Mesendoderm (in vitro differentiated cells): Measurements from ENCODE around the gene OR2S2.
"Not testable (repeated sequence)": the region's sequence is repeated elsewhere in the genome, so short reads cannot be mapped to it uniquely, and the experiment has no call there.

Source experiments
- DNase-seq: peaks from one replicate; pipeline ENCODE4 v3.0.0; 2013
- H2AK5ac ChIP-seq: 2 replicates; pipeline ENCODE4 v1.6.1; 2013; ENCODE audit warnings: low read length, inconsistent platforms
- H2BK120ac ChIP-seq: 2 replicates; pipeline ENCODE4 v1.6.1; 2013; ENCODE audit warnings: low read depth, mild to moderate bottlenecking, low read length, moderate library complexity, mixed read lengths
- H2BK15ac ChIP-seq: replicated peaks from 2 replicates; pipeline ENCODE4 v1.6.1; 2013; ENCODE audit warnings: low read depth, mild to moderate bottlenecking, moderate library complexity
- H2BK5ac ChIP-seq: 2 replicates; pipeline ENCODE4 v1.6.1; 2013; ENCODE audit warnings: low read length, inconsistent platforms
- H3K18ac ChIP-seq: 2 replicates; pipeline ENCODE4 v1.6.1; 2013; ENCODE audit warnings: mild to moderate bottlenecking, low read length, mixed read lengths
- H3K23ac ChIP-seq: one replicate; pipeline ENCODE4 v1.6.1; 2013; ENCODE audit warnings: low read length
- H3K27ac ChIP-seq: 2 replicates; pipeline ENCODE4 v1.5.1; 2013; ENCODE audit warnings: low read depth, mild to moderate bottlenecking, inconsistent platforms, low read length, moderate library complexity
- H3K27me3 ChIP-seq: 2 replicates; pipeline ENCODE4 v1.6.1; 2013; ENCODE audit warnings: low read length, control low read depth, mild to moderate bottlenecking, inconsistent platforms; ENCODE audit not compliant: insufficient read depth, poor library complexity
- H3K36me3 ChIP-seq: 2 replicates; pipeline ENCODE4 v1.6.1; 2013; ENCODE audit warnings: low read length, inconsistent platforms; ENCODE audit not compliant: control insufficient read depth, insufficient read depth
- H3K4ac ChIP-seq: one replicate; pipeline ENCODE4 v1.6.1; 2013; ENCODE audit warnings: low read depth, mild to moderate bottlenecking, low read length, moderate library complexity
- H3K4me1 ChIP-seq: 2 replicates; pipeline ENCODE4 v1.6.1; 2013; ENCODE audit warnings: low read depth, low read length, inconsistent platforms; ENCODE audit not compliant: control insufficient read depth
- H3K4me2 ChIP-seq: 2 replicates; pipeline ENCODE4 v1.6.1; 2013; ENCODE audit warnings: low read length
- H3K4me3 ChIP-seq: 2 replicates; pipeline ENCODE4 v1.5.1; 2013; ENCODE audit warnings: mild to moderate bottlenecking, low read length
- H3K56ac ChIP-seq: one replicate; pipeline ENCODE4 v1.6.1; 2013; ENCODE audit warnings: low read length
- H3K79me1 ChIP-seq: 2 replicates; pipeline ENCODE4 v1.6.1; 2013; ENCODE audit warnings: low read length, inconsistent platforms
- H3K79me2 ChIP-seq: 2 replicates; pipeline ENCODE4 v1.6.1; 2013; ENCODE audit warnings: mild to moderate bottlenecking, low read length; ENCODE audit not compliant: control insufficient read depth, insufficient read depth
- H3K9ac ChIP-seq: 2 replicates; pipeline ENCODE4 v1.6.1; 2013; ENCODE audit warnings: low read length, inconsistent platforms
- H4K5ac ChIP-seq: one replicate; pipeline ENCODE4 v1.6.1; 2013; ENCODE audit warnings: low read length
- H4K8ac ChIP-seq: one replicate; pipeline ENCODE4 v1.6.1; 2013; ENCODE audit warnings: low read depth, mild to moderate bottlenecking, control low read depth, low read length, moderate library complexity
- WGBS: extraction: QIAGEN DNeasy Blood & Tissue Kit; methylation state at CpG from one replicate; pipeline ENCODE4 v1.1.7; 2013; ENCODE audit warnings: low lambda C conversion rate, missing lambda C conversion rate; ENCODE audit not compliant: insufficient coverage; ENCODE audit errors: extremely low coverage; 5-methylcytosine and 5-hydroxymethylcytosine counted together

OR2S2 gene

DNA sequence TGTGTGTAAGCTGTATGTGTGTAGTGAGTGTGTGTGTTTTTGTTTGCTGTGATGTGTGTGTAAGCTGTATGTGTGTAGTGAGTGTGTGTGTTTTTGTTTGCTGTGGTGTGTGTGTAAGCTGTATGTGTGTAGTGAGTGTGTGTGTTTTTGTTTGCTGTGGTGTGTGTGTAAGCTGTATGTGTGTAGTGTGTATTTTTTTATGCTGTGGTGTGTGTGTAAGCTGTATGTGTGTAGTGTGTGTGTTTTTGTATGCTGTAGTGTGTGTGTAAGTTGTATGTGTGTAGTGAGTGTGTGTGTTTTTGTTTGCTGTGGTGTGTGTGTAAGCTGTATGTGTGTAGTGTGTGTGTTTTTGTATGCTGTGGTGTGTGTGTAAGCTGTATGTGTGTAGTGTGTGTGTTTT lies 44.5 kb downstream of the OR2S2 start:
- H3K27me3 ChIP-seq, H2AK5ac ChIP-seq, H2BK5ac ChIP-seq, H2BK15ac ChIP-seq, H3K36me3 ChIP-seq, H3K9ac ChIP-seq, H3K4me1 ChIP-seq, H3K79me1 ChIP-seq, H3K27ac ChIP-seq, H3K23ac ChIP-seq, DNase-seq, H3K4me2 ChIP-seq, H4K5ac ChIP-seq, H2BK120ac ChIP-seq, H3K18ac ChIP-seq, H4K8ac ChIP-seq, H3K56ac ChIP-seq, H3K4ac ChIP-seq, H3K79me2 ChIP-seq, H3K4me3 ChIP-seq: not testable (repeated sequence)

DNA sequence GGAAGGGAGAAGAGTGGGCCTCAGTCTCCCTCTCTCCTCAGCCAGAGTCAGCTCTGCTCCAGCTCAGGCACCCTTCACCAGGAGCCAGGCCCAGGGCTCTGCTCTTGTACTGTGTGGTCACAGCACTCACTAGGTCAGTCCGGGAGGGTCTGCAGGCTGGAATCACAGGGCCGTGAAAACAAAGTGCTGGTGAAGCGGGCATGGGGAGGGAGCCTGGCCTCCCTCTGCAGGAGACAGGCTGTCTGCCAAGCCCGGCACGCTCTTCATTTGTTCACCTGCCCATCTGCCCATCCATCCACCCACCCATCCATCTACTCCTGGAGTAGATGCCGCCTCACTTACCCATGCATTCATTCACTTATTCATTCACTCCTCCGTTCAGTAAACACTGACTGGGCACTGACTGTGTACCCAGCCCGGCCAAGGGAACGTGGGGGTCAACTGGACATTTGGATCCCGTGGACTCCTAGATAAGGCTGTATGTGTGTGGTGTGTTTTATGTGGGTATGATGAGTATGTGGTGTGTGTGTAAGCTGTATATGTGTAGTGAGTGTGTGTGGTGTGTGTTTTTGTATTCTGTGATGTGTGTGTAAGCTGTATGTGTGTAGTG lies 45.1 kb downstream of the OR2S2 start:
- H3K79me2 ChIP-seq, result no peaks in the 10 kb centered on the region
- DNase-seq, result no peak
- WGBS, result no CpG with 5 or more reads among the region's 10 CpGs

DNA sequence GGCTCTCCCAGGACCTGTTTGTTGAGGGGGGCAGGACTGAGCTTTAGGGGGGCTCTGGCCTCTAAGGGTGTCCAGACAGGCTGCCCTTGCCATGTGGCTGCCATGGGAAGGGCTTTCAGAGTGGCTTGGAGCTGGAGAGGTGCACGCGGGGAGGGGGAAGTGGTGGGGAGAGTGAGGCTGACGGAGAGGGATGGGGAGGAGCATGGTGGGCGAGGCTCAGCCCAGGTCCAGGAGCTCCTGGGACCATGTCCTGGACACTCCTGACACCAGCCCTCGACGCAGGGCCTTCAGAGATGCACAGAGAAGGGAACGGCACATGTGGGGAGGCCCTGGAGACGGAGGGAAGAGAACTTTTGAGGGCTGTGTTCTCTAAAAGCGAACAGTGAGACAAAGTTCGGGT lies 46.3 kb downstream of the OR2S2 start:
- H3K18ac ChIP-seq, result no peak overlapping the region
- WGBS, result no CpG with 5 or more reads among the region's 10 CpGs
- H3K4me1 ChIP-seq, result peaks cover 21% of the 10 kb centered on the region
- no peak for DNase-seq
- H3K4me3 ChIP-seq, result no peak overlapping the region
- no peak overlapping the region for H3K4ac ChIP-seq
- H2BK15ac ChIP-seq, result no peak overlapping the region
- H3K36me3 ChIP-seq, result no peaks in the 10 kb centered on the region
- no peak overlapping the region for H2BK5ac ChIP-seq
- H3K27ac ChIP-seq, result no peak overlapping the region
- no peak overlapping the region for H3K4me2 ChIP-seq
- H2BK120ac ChIP-seq, result no peak overlapping the region
- no peak overlapping the region for H3K23ac ChIP-seq
- H3K79me2 ChIP-seq, result no peaks in the 10 kb centered on the region
- no peak overlapping the region for H2AK5ac ChIP-seq
- no peak overlapping the region for H4K5ac ChIP-seq
- H3K79me1 ChIP-seq, result no peaks in the 10 kb centered on the region
- no peak overlapping the region for H4K8ac ChIP-seq
- H3K27me3 ChIP-seq, result no peaks in the 10 kb centered on the region
- peak overlapping the region; percentile 52 for H3K56ac ChIP-seq
- no peak overlapping the region for H3K9ac ChIP-seq

More for the DNA sequence above, 45.1 kb downstream of the OR2S2 start:
- Histone ChIP-seq H3K4ac (no peak overlapping the region), H2BK120ac (no peak overlapping the region), H3K27ac (no peak overlapping the region), H4K8ac (no peak overlapping the region), H2BK15ac (no peak overlapping the region), H3K56ac (no peak overlapping the region), H3K4me2 (no peak overlapping the region), H2AK5ac (no peak overlapping the region), H3K4me1 (peaks cover 12% of the 10 kb centered on the region), H4K5ac (no peak overlapping the region), H3K9ac (no peak overlapping the region), H3K23ac (no peak overlapping the region), H3K4me3 (no peak overlapping the region), H3K36me3 (no peaks in the 10 kb centered on the region), H2BK5ac (no peak overlapping the region), H3K18ac (no peak overlapping the region), H3K79me1 (no peaks in the 10 kb centered on the region), H3K27me3 (no peaks in the 10 kb centered on the region)

DNA sequence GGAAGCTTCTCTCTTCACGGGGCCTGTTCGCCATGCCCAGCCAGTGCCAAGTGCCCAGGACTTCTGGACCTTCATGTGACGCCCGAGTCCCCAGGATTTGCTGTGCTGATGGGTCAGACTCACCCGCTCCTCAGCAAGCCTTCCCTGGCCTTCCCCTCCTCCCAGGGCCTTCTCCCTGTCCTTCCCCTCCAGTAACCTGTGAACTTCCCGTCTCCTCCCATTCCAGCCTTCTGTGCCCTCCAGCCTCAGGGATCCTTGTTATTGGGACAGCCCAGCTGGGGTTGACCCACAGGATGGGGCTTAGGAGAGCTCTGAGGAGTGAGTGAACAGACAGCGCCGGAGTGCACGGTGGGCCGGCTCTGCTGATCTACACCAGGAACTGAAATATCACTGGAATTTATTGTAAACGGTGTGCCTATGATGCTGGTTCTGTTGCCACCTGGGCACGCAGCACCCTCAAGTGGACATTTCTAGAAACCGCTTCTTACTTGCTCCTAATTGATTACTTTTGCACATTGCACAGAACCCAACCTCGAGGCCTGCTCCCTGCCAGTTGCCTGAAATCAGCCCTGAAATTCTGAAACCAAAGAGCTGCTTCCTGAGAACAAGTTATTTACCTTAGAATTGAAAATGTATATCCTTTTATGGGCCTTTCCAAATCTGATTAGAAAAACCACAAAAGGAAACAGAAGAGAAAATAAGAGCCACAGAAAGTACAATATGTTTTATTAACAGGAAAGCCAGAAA lies 47.2 kb downstream of the OR2S2 start:
- no CpG with 5 or more reads among the region's 14 CpGs for WGBS
- Histone ChIP-seq H3K4me1 (peaks cover 21% of the 10 kb centered on the region), H3K27ac (no peak overlapping the region), H2BK120ac (no peak overlapping the region), H3K4me2 (no peak overlapping the region), H3K36me3 (no peaks in the 10 kb centered on the region), H3K4me3 (no peak overlapping the region), H3K23ac (no peak overlapping the region), H2BK15ac (no peak overlapping the region), H4K5ac (no peak overlapping the region), H3K18ac (no peak overlapping the region), H3K9ac (peak overlapping the region; percentile 7), H4K8ac (no peak overlapping the region), H3K4ac (no peak overlapping the region), H2AK5ac (no peak overlapping the region), H3K79me1 (no peaks in the 10 kb centered on the region), H3K79me2 (no peaks in the 10 kb centered on the region), H3K56ac (peak overlapping the region; percentile 70), H3K27me3 (no peaks in the 10 kb centered on the region), H2BK5ac (no peak overlapping the region)
- DNase-seq, result peak; percentile 57

- H2BK15ac ChIP-seq, result no peak overlapping the region
- no peak overlapping the region for H4K5ac ChIP-seq
- no peak overlapping the region for H3K18ac ChIP-seq
- no peak overlapping the region for H3K4ac ChIP-seq
- H2AK5ac ChIP-seq, result no peak overlapping the region
- no peak overlapping the region for H3K9ac ChIP-seq
- no CpG with 5 or more reads among the region's 34 CpGs for WGBS
- peak overlapping the region; percentile 70 for H3K56ac ChIP-seq
- no peak overlapping the region for H4K8ac ChIP-seq
- H3K4me3 ChIP-seq, result no peak overlapping the region
- H3K79me1 ChIP-seq, result no peaks in the 10 kb centered on the region
- no peak overlapping the region for H3K23ac ChIP-seq
- H3K27ac ChIP-seq, result no peak overlapping the region
- peak; percentile 53 for DNase-seq
- H3K79me2 ChIP-seq, result no peaks in the 10 kb centered on the region
- H3K27me3 ChIP-seq, result no peaks in the 10 kb centered on the region
- H3K4me2 ChIP-seq, result no peak overlapping the region
- H2BK120ac ChIP-seq, result no peak overlapping the region
- H3K4me1 ChIP-seq, result peaks cover 21% of the 10 kb centered on the region
- H2BK5ac ChIP-seq, result no peak overlapping the region
- H3K36me3 ChIP-seq, result no peaks in the 10 kb centered on the region
These were observed 48.0 kb downstream of the OR2S2 start for GRCh38 chr9:35909687-35910612.
